Nasal cavity respiratory epithelium epithelial cell of viscerocranial mucosa (primary cell): ENCODE results near the gene TRIM22. TPM values are rescaled to one million over a fixed set of nuclear protein-coding genes. Genes with fewer than 3 reads are reported as not detected.

Experiments
- total RNA-seq: library from RNA; depleted of rRNA; stranded (reverse); fragments of >200 nt; gene quantifications from 2 replicates; pipeline ENCODE4 v1.2.3, GENCODE V29; 2014

Gene TRIM22
- 20.8 and 72.0 TPM in 2 replicates for total RNA-seq

GRCh38 chr11:5689551-5689983 lies at the start of gene TRIM22:
TRIM22 (plus strand) TSS chr11:5689790; CDS start chr11:5696233, 6,443 bp downstream.

GRCh38 chr11:5684646-5685362 lies 4.8 kb upstream of the TRIM22 start, which contains the start of gene TRIM5:
TRIM5 (minus strand) TSS chr11:5685074; CDS start chr11:5680177, 4,897 bp downstream.

GRCh38 chr11:5736396-5736795 lies 46.8 kb downstream of the TRIM22 start, which contains the start of gene OR56B1:
OR56B1 (plus strand) TSS chr11:5736448; CDS start chr11:5736517, 69 bp downstream.

GRCh38 chr11:5753943-5754342 lies 64.4 kb downstream of the TRIM22 start, which contains the start of gene OR52N4:
OR52N4 (plus strand) TSS chr11:5754243; CDS start chr11:5754741, 498 bp downstream.

Other genes starting within 250 kb of the TRIM22 start
- gene OR51I1, start 248.3 kb upstream of the TRIM22 start, total RNA-seq, result not detected in 2 replicates
- gene OR51I2, start 240.5 kb upstream of the TRIM22 start, total RNA-seq, result not detected in 2 replicates
- not detected in 2 replicates for gene OR52D1, start 201.1 kb upstream of the TRIM22 start, total RNA-seq
- not detected in 2 replicates for gene UBQLN3, start 179.8 kb upstream of the TRIM22 start, total RNA-seq
- gene UBQLNL, start 173.1 kb upstream of the TRIM22 start, total RNA-seq, result 0.28 TPM in 1 of 2 replicates, not detected in the other
- gene OR52H1, start 141.2 kb upstream of the TRIM22 start, total RNA-seq, result 0.36 TPM in 1 of 2 replicates, not detected in the other
- not detected in 2 replicates for gene OR52B6, start 108.9 kb upstream of the TRIM22 start, total RNA-seq
- gene TRIM6, start 93.2 kb upstream of the TRIM22 start, total RNA-seq, result 1.0 and 6.8 TPM in 2 replicates
- gene TRIM34, start 64.8 kb upstream of the TRIM22 start, total RNA-seq, result 3.8 and 6.2 TPM in 2 replicates
- gene TRIM5, start 4.7 kb upstream of the TRIM22 start, total RNA-seq, result 31.1 and 36.0 TPM in 2 replicates
- gene OR56B1, start 46.7 kb downstream of the TRIM22 start, total RNA-seq, result not detected in 2 replicates
- gene OR52N4, start 64.5 kb downstream of the TRIM22 start, total RNA-seq, result not detected in 2 replicates
- not detected in 2 replicates for gene OR52N5, start 93.6 kb downstream of the TRIM22 start, total RNA-seq
- gene OR52N1, start 101.5 kb downstream of the TRIM22 start, total RNA-seq, result not detected in 2 replicates
- gene OR52N2, start 119.1 kb downstream of the TRIM22 start, total RNA-seq, result not detected in 2 replicates
- not detected in 2 replicates for gene OR52E6, start 152.1 kb downstream of the TRIM22 start, total RNA-seq
- gene OR52E8, start 167.9 kb downstream of the TRIM22 start, total RNA-seq, result not detected in 2 replicates
- gene OR52E4, start 190.8 kb downstream of the TRIM22 start, total RNA-seq, result not detected in 2 replicates
- gene OR52E5, start 203.4 kb downstream of the TRIM22 start, total RNA-seq, result not detected in 2 replicates